ENCODE data around the gene KCTD10. TPM values are rescaled to one million over a fixed set of nuclear protein-coding genes. Genes with fewer than 3 reads are reported as not detected.

Gene KCTD10
- total RNA-seq, 1 donor from 2014 or later = 80.4 TPM

DNA sequence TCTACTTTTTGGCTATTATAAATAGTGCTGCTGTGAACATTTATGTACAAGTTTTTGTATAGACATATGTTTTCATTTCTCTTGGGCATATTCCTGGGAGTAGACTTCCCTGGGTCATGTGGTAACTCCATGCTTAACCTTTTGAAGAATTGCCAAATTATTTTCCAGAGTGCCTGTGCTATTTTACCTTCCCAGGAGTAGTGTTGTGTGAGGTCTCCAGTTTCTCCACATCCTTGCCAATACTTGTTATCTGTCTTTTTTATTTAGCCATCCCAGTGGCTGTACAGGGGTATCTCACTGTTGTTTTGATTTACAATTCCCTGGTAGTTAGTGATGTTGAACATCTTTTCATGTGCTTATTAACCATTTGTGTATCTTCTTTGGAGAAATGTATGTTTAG is 19.2 kb upstream of the KCTD10 start:
- no peak for DNase-seq (ENCODE audit: low spot score)
- no peak overlapping the region for H3K27ac Mint-ChIP-seq (ENCODE audit: unreplicated experiment)
- H3K9me3 Mint-ChIP-seq (ENCODE audit: low read depth) = peaks cover 5% of the 10 kb centered on the region
- H3K4me3 Mint-ChIP-seq (ENCODE audit: unreplicated experiment) = no peak overlapping the region
- TF ChIP-seq, protein P1, sequence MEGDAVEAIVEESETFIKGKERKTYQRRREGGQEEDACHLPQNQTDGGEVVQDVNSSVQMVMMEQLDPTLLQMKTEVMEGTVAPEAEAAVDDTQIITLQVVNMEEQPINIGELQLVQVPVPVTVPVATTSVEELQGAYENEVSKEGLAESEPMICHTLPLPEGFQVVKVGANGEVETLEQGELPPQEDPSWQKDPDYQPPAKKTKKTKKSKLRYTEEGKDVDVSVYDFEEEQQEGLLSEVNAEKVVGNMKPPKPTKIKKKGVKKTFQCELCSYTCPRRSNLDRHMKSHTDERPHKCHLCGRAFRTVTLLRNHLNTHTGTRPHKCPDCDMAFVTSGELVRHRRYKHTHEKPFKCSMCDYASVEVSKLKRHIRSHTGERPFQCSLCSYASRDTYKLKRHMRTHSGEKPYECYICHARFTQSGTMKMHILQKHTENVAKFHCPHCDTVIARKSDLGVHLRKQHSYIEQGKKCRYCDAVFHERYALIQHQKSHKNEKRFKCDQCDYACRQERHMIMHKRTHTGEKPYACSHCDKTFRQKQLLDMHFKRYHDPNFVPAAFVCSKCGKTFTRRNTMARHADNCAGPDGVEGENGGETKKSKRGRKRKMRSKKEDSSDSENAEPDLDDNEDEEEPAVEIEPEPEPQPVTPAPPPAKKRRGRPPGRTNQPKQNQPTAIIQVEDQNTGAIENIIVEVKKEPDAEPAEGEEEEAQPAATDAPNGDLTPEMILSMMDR (IDR thresholded peaks at IDR 0.05) = no peak
- H3K4me1 Mint-ChIP-seq (ENCODE audit: low read depth) = no peaks in the 10 kb centered on the region
- H3K27me3 Mint-ChIP-seq (ENCODE audit: low read depth) = no peaks in the 10 kb centered on the region
- H3K36me3 Mint-ChIP-seq (ENCODE audit: low read depth) = peaks cover 37% of the 10 kb centered on the region

DNA sequence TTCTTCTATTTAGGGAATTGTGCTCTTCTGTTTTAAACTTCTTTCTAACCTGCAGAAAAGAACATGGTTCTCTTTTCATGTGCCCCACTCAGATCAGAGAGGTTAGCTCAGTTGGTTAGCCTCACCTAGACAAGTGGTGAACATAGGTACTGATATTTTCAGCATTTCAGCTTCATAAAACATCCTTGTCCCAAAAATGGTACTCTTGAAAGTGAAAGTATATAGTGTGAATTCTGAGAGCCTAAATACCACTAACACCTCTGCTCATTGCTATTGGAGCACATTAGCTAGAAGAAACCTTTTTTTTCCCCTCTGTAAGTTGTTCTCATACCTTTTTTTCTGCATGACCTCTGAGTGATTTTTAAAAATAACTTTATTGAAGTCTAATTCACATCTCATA is 17.9 kb upstream of the KCTD10 start:
- H3K36me3 Mint-ChIP-seq (ENCODE audit: low read depth) = peaks cover 34% of the 10 kb centered on the region
- TF ChIP-seq, protein P1 (IDR thresholded peaks at IDR 0.05) = no peak
- H3K27me3 Mint-ChIP-seq (ENCODE audit: low read depth) = no peaks in the 10 kb centered on the region
- peaks cover 5% of the 10 kb centered on the region for H3K9me3 Mint-ChIP-seq (ENCODE audit: low read depth)
- H3K4me3 Mint-ChIP-seq (ENCODE audit: unreplicated experiment) = no peak overlapping the region
- no peak overlapping the region for H3K27ac Mint-ChIP-seq (ENCODE audit: unreplicated experiment)
- H3K4me1 Mint-ChIP-seq (ENCODE audit: low read depth) = no peaks in the 10 kb centered on the region
- no peak for DNase-seq (ENCODE audit: low spot score)

GRCh38 chr12:109494348-109494881 is 17.3 kb upstream of the KCTD10 start:
- Mint-ChIP-seq H3K27ac (ENCODE audit: unreplicated experiment) (no peak overlapping the region), H3K4me3 (ENCODE audit: unreplicated experiment) (no peak overlapping the region), H3K4me1 (ENCODE audit: low read depth) (no peaks in the 10 kb centered on the region), H3K36me3 (ENCODE audit: low read depth) (peaks cover 37% of the 10 kb centered on the region), H3K27me3 (ENCODE audit: low read depth) (no peaks in the 10 kb centered on the region), H3K9me3 (ENCODE audit: low read depth) (peaks cover 5% of the 10 kb centered on the region)
- TF ChIP-seq, protein P1 (IDR thresholded peaks at IDR 0.05) = no peak
- no peak for DNase-seq (ENCODE audit: low spot score)

- H3K9me3 Mint-ChIP-seq (ENCODE audit: low read depth) = peaks cover 5% of the 10 kb centered on the region
- no peaks in the 10 kb centered on the region for H3K27me3 Mint-ChIP-seq (ENCODE audit: low read depth)
- no peak overlapping the region for H3K27ac Mint-ChIP-seq (ENCODE audit: unreplicated experiment)
- H3K4me1 Mint-ChIP-seq (ENCODE audit: low read depth) = no peaks in the 10 kb centered on the region
- TF ChIP-seq, protein P1 (IDR thresholded peaks at IDR 0.05) = no peak
- H3K36me3 Mint-ChIP-seq (ENCODE audit: low read depth) = peaks cover 41% of the 10 kb centered on the region
- no peak for DNase-seq (ENCODE audit: low spot score)
- no peak overlapping the region for H3K4me3 Mint-ChIP-seq (ENCODE audit: unreplicated experiment)
Observed at GRCh38 chr12:109493938-109494337, 16.8 kb upstream of the KCTD10 start.

DNA sequence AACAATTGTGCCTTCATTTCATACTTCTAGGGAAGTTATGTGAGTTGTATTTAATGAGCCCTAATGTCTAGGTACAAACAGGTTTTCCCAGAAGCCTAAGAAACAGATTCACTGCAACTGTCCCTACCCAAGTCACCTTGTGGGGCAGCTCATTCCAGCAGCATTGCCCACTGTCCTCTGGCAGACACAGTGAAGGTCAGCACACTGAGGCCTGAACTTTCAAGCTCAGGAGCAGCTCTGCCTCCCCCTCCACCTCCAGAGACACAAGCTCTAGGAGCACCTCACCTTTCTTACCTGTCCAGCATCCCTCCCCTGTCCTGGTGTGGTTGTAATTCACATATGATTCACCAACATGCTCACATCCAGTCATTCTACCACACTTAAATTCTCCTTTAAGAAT is 16.0 kb upstream of the KCTD10 start:
- Mint-ChIP-seq H3K4me3 (ENCODE audit: unreplicated experiment) (no peak overlapping the region), H3K27ac (ENCODE audit: unreplicated experiment) (no peak overlapping the region), H3K9me3 (ENCODE audit: low read depth) (peaks cover 5% of the 10 kb centered on the region), H3K27me3 (ENCODE audit: low read depth) (no peaks in the 10 kb centered on the region), H3K36me3 (ENCODE audit: low read depth) (peaks cover 47% of the 10 kb centered on the region), H3K4me1 (ENCODE audit: low read depth) (no peaks in the 10 kb centered on the region)
- DNase-seq (ENCODE audit: low spot score) = no peak
- TF ChIP-seq, protein P1 (IDR thresholded peaks at IDR 0.05) = no peak
